Panc1 (cell line): ENCODE measurements around the gene IGSF10. TPM values are rescaled to one million over a fixed set of nuclear protein-coding genes. Genes with fewer than 3 reads are reported as not detected.
A peak's percentile ranks its signal among the peaks of the same experiment; 100 is the strongest.

ENCODE experiments used
- ATAC-seq: fragments of 200-7000 bp; cut with Tn5 transposase; 2 replicates; pipeline ENCODE4 v1.9.1; 2020; ENCODE audit warnings: mild to moderate bottlenecking, moderate library complexity
- BruUV-seq: library from RNA; stranded (reverse); fragments of 400-500 nt; replicated peaks from 2 replicates; lab custom pipeline; 2021; lab: Mats Ljungman, UMichigan
- CTCF ChIA-PET: fragments of 300-600 bp; sonication (Branson Sonifier 250); formaldehyde crosslinking; loops from one replicate; lab custom pipeline; 2022; ENCODE audit warnings: antibody characterized with exemption; lab: Charles Lee
- POLR2A ChIA-PET: fragments of 300-600 bp; sonication (Branson Sonifier 250); formaldehyde crosslinking; loops from one replicate; lab custom pipeline; 2022; ENCODE audit warnings: antibody characterized with exemption; lab: Charles Lee
- DNase-seq: peaks from one replicate; pipeline ENCODE4 v3.0.0-alpha.2; 2010; ENCODE audit warnings: low read depth, low spot score
- H3K27ac ChIP-seq: 2 replicates; pipeline ENCODE4 v1.5.1; 2011; ENCODE audit warnings: mild to moderate bottlenecking, low read length, inconsistent platforms
- H3K27me3 ChIP-seq: fragments of 200-500 bp; sonication (Bioruptor generic); 2 replicates; pipeline ENCODE4 v1.6.0; 2014; ENCODE audit warnings: low read length, inconsistent platforms; ENCODE audit not compliant: control insufficient read depth, insufficient read depth
- H3K36me3 ChIP-seq: fragments of 200-500 bp; sonication (Bioruptor generic); 2 replicates; pipeline ENCODE4 v1.5.1; 2014; ENCODE audit warnings: inconsistent platforms, mild to moderate bottlenecking, low read length, moderate library complexity; ENCODE audit not compliant: control insufficient read depth, insufficient read depth
- H3K4me1 ChIP-seq: 2 replicates; pipeline ENCODE4 v1.5.1; 2011; ENCODE audit warnings: inconsistent platforms, mild to moderate bottlenecking, low read length, moderate library complexity; ENCODE audit not compliant: control insufficient read depth, insufficient read depth
- H3K4me3 ChIP-seq, 2 experiments: 2 replicates each; pipeline ENCODE4 v1.5.1; 2011 to 2012; ENCODE audit warnings: low read depth in 2 of 2, low read length in 2 of 2, mild to moderate bottlenecking in 2 of 2, inconsistent platforms in 1 of 2, moderate library complexity in 1 of 2
- H3K9me3 ChIP-seq: fragments of 200-500 bp; sonication (Bioruptor generic); 2 replicates; pipeline ENCODE4 v1.5.1; 2014; ENCODE audit warnings: low read depth, mild to moderate bottlenecking, inconsistent platforms, low read length, moderate library complexity; ENCODE audit not compliant: control insufficient read depth, insufficient read depth
- POLR2AphosphoS5 ChIP-seq: IDR thresholded peaks from 2 replicates; pipeline ENCODE4 v1.6.1; 2012; ENCODE audit warnings: mild to moderate bottlenecking, low read depth, low read length, moderate library complexity
- SIN3A ChIP-seq: IDR thresholded peaks from 2 replicates; pipeline ENCODE4 v1.6.1; 2012; ENCODE audit warnings: low read depth, mild to moderate bottlenecking, low read length, moderate library complexity, borderline replicate concordance; ENCODE audit not compliant: insufficient read depth
- TCF7L2 ChIP-seq: IDR thresholded peaks from 2 replicates; pipeline ENCODE4 v1.6.1; 2011; ENCODE audit warnings: mild to moderate bottlenecking, low read depth, low read length, inconsistent platforms
- in situ Hi-C: cut with HindIII; loops from 2 replicates; pipeline ENCODE4 v1.10.0; 2016; ENCODE audit warnings: low sequenced_read_pairs, low pct_unique_long_range_greater_than_20kb
- intact Hi-C: fragments of 100-400 bp; cut with micrococcal nuclease; formaldehyde crosslinking; loops from one replicate; pipeline ENCODE4 v1.10.0; 2022; ENCODE audit not compliant: unreplicated experiment
- total RNA-seq: library from RNA; stranded (reverse); gene quantifications from one replicate; pipeline ENCODE4 v1.2.1, GENCODE V29; 2021; ENCODE audit not compliant: unreplicated experiment
- TF ChIP-seq, protein P1 (sequence below): fragments of 450-650 bp; IDR thresholded peaks from 2 replicates; pipeline ENCODE4 v1.5.1; 2017; ENCODE audit warnings: mild to moderate bottlenecking
- TF ChIP-seq, protein P2 (sequence below), 2 experiments: IDR thresholded peaks; 2 replicates each; pipeline ENCODE4 v1.6.1; 2011 to 2012; ENCODE audit warnings: low read depth in 2 of 2, control low read depth in 1 of 2, low read length in 1 of 2, mild to moderate bottlenecking in 1 of 2, moderate library complexity in 1 of 2; ENCODE audit not compliant: insufficient read depth in 1 of 2

The IGSF10 gene
- total RNA-seq, 1 experiment from 2014 or later, result 0.10 TPM

DNA sequence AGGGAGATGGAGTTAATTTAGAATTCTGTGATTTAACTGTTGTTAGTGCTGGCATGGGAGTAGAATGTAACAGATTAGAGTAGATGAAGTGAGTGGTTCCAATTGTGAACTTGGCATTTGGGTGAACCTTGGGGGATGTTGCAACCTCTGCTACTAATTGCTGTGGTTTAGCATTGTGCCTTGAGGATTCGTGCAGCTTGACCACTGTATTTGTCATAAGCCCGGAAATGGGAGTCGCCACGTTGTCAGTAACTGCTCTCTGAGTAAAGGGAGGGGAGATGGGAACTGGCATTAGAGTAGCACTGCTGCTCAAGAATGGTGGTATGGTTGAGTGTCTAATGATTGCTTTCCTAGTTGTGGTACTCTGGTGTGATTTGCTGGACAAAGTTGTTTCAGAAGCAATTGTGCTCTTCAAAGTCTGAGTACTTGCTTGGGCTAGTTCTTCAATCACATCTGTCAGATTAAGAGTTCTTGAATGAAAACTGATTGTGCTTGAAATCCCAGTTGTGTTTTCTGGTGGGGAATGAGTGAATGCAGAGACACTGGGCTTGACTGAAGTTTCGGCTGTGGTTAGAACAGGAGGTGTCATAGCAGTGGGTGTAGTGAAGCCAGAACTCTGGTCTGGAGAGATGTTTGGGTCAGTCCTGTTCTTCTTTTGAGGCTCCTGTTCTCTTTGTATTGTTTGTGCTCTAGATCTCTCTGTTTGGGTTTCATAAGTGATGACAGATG lies 15.4 kb downstream of the IGSF10 start:
- intact Hi-C loops (no loop called here), in situ Hi-C loops (no loop called here)
- H3K4me1 ChIP-seq, result no peaks in the 10 kb centered on the region
- ATAC-seq (no peak), DNase-seq (no peak)
- H3K36me3 ChIP-seq, result no peaks in the 10 kb centered on the region
- CTCF ChIA-PET, result no interaction called here
- no TSS peak for BruUV-seq
- no peaks in the 10 kb centered on the region; the same call in 1 of the 2 replicates for H3K9me3 ChIP-seq
- H3K4me3 ChIP-seq, result no peak overlapping the region
- no peak for TF ChIP-seq POLR2AphosphoS5
- TF ChIP-seq, protein P1, sequence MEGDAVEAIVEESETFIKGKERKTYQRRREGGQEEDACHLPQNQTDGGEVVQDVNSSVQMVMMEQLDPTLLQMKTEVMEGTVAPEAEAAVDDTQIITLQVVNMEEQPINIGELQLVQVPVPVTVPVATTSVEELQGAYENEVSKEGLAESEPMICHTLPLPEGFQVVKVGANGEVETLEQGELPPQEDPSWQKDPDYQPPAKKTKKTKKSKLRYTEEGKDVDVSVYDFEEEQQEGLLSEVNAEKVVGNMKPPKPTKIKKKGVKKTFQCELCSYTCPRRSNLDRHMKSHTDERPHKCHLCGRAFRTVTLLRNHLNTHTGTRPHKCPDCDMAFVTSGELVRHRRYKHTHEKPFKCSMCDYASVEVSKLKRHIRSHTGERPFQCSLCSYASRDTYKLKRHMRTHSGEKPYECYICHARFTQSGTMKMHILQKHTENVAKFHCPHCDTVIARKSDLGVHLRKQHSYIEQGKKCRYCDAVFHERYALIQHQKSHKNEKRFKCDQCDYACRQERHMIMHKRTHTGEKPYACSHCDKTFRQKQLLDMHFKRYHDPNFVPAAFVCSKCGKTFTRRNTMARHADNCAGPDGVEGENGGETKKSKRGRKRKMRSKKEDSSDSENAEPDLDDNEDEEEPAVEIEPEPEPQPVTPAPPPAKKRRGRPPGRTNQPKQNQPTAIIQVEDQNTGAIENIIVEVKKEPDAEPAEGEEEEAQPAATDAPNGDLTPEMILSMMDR, result no peak
- no peak for TF ChIP-seq SIN3A
- TF ChIP-seq, protein P2, sequence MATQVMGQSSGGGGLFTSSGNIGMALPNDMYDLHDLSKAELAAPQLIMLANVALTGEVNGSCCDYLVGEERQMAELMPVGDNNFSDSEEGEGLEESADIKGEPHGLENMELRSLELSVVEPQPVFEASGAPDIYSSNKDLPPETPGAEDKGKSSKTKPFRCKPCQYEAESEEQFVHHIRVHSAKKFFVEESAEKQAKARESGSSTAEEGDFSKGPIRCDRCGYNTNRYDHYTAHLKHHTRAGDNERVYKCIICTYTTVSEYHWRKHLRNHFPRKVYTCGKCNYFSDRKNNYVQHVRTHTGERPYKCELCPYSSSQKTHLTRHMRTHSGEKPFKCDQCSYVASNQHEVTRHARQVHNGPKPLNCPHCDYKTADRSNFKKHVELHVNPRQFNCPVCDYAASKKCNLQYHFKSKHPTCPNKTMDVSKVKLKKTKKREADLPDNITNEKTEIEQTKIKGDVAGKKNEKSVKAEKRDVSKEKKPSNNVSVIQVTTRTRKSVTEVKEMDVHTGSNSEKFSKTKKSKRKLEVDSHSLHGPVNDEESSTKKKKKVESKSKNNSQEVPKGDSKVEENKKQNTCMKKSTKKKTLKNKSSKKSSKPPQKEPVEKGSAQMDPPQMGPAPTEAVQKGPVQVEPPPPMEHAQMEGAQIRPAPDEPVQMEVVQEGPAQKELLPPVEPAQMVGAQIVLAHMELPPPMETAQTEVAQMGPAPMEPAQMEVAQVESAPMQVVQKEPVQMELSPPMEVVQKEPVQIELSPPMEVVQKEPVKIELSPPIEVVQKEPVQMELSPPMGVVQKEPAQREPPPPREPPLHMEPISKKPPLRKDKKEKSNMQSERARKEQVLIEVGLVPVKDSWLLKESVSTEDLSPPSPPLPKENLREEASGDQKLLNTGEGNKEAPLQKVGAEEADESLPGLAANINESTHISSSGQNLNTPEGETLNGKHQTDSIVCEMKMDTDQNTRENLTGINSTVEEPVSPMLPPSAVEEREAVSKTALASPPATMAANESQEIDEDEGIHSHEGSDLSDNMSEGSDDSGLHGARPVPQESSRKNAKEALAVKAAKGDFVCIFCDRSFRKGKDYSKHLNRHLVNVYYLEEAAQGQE (IDR thresholded peaks at IDR 0.05; ENCODE audit: insufficient read depth in 1 of 2, low read depth in 2 of 2, low read length in 1 of 2), result no peak
- no peak overlapping the region for H3K27ac ChIP-seq
- POLR2A ChIA-PET, result no interaction called here
- no peaks in the 10 kb centered on the region; the same call in none of the 2 replicates for H3K27me3 ChIP-seq

DNA sequence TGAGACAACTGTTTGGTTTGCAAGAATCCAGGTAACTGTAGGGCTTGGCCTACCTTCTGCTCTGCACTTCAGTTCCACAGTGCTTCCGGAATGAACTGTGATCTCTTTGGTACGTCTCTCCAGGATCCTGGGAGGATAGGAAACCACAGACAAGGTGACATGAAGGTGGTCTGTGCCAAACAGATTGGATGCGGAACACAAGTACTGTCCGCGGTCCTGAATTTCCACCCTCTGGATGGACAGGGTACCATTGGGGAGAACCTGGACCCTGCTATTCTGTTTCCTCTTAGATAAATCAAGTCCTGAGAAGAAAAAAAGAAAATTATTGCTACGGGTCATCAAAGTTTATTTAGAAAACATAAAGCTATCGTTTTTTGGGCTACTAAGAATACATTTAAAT lies 17.3 kb downstream of the IGSF10 start:
- intact Hi-C loops (no loop called here), in situ Hi-C loops (no loop called here)
- Histone ChIP-seq H3K36me3 (no peaks in the 10 kb centered on the region), H3K27ac (no peak overlapping the region), H3K4me3 (no peak overlapping the region), H3K4me1 (no peaks in the 10 kb centered on the region), H3K27me3 (no peaks in the 10 kb centered on the region; the same call in 1 of the 2 replicates), H3K9me3 (no peaks in the 10 kb centered on the region)
- ATAC-seq (no peak), DNase-seq (no peak)
- no TSS peak for BruUV-seq
- CTCF ChIA-PET, result no interaction called here
- TF ChIP-seq TCF7L2, result no peak
- TF ChIP-seq, protein P2 (IDR thresholded peaks at IDR 0.05; ENCODE audit: insufficient read depth in 1 of 2, low read depth in 2 of 2, low read length in 1 of 2), result peak; percentile 76 to 78
- POLR2A ChIA-PET, result no interaction called here
